Vagina (tissue), 2 donors: Measurements from ENCODE around the gene CS.

Experiments used
- CTCF ChIP-seq, 3 experiments: fragments of 450-650 bp in 2 of 3; fragments of 200-600 bp in 1 of 3; sonication (generic) in 1 of 3; IDR thresholded peaks; one replicate each; pipeline ENCODE4 v1.5.1; 2017 to 2019; ENCODE audit warnings: antibody characterized with exemption in 3 of 3, mild to moderate bottlenecking in 2 of 3, moderate library complexity in 2 of 3
- POLR2A ChIP-seq, 2 donors: fragments of 450-650 bp; IDR thresholded peaks; one replicate each; pipeline ENCODE4 v1.6.1; 2017; ENCODE audit warnings: antibody characterized with exemption in 2 of 2, mild to moderate bottlenecking in 2 of 2, moderate library complexity in 2 of 2
- POLR2AphosphoS5 ChIP-seq, 2 donors: sonication (generic); formaldehyde crosslinking; IDR thresholded peaks; one replicate each; pipeline ENCODE4 v1.9.0; 2017; ENCODE audit warnings: antibody characterized with exemption in 2 of 2, mild to moderate bottlenecking in 2 of 2, low read depth in 1 of 2; ENCODE audit not compliant: insufficient read depth in 1 of 2

- TF ChIP-seq CTCF (IDR thresholded peaks at IDR 0.05) (no peak), POLR2A (IDR thresholded peaks at IDR 0.05) (no peak), POLR2AphosphoS5 (IDR thresholded peaks at IDR 0.05; ENCODE audit: insufficient read depth in 1 of 2, low read depth in 1 of 2) (no peak)
These were observed 29.1 kb downstream of the CS start for GRCh38 chr12:56271031-56271430.
